Measurements from ENCODE around the gene IL32.

The IL32 gene

DNA sequence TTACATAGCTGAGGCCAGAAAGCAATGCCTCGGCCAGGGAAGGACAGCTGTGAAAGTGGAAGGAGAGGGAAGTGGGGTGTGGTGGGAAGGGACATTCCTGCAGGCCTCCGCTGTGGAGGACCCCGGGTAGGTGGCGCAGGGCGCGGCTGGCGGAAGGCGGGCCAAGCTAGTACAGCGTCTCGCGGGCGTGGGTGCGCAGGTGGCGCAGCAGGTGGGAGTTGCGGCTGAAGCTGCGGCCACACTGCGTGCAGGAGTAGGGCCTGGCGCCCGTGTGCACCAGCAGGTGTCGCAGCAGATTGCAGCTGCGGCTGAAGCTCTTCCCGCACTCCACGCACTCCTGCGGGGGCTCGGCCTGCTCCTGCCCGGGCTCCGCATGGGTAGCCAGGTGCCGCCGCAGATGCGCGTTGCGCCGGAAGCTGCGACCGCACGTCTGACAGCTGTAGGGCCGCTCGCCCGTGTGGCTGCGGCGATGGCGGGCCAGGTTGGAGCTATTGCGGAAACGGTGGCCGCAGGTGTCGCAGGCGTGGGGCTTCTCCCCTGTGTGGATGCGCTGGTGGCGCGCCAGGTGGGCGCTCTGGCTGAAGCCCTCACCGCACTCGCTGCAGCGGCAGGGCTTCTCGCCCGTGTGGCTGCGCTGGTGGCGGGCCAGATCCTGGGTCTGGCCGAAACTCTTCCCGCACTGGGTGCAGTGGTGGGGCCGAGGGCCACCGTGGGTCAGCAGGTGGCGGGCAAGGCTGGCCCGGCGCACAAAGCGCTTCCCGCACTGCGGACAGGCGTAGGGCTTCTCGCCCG, 23.7 kb downstream of the IL32 start:
- H3K4me1 ChIP-seq (ENCODE audit: control insufficient read depth, insufficient read depth, low read length) = no peaks in the 10 kb centered on the region
- H3K36me3 ChIP-seq (ENCODE audit: control insufficient read depth in 2 of 2, insufficient read depth in 1 of 2, low read length in 2 of 2) = no peaks in the 10 kb centered on the region
- no peak overlapping the region for H3K27ac ChIP-seq (ENCODE audit: extremely low read depth, low read depth, low read length)
- ChIA-PET POLR2A (no interaction called here), CTCF (interaction anchor here (0.6 to 0.8 kb wide), 2 partner anchors 30 to 138 kb away, joined by 3 read pairs; no protein-coding TSS in a partner anchor)
- no peaks in the 10 kb centered on the region for H3K9me3 ChIP-seq (ENCODE audit: control insufficient read depth, insufficient read depth, low read depth, low read length)
- no peak for TF ChIP-seq MEIS1 (CRISPR knock-in tag; IDR thresholded peaks at IDR 0.05; ENCODE audit: borderline replicate concordance)
- TF ChIP-seq PRDM2 (tag by site-specific recombination; IDR thresholded peaks at IDR 0.05; ENCODE audit: borderline replicate concordance) = no peak
- H3K4me3 ChIP-seq (ENCODE audit: low read depth, low read length) = no peak overlapping the region

GRCh38 chr16:3089717-3090592, 24.5 kb downstream of the IL32 start:
- POLR2A ChIA-PET = no interaction called here
- Histone ChIP-seq H3K4me1 (ENCODE audit: control insufficient read depth, insufficient read depth, low read length) (no peaks in the 10 kb centered on the region), H3K27ac (ENCODE audit: extremely low read depth, low read depth, low read length) (no peak overlapping the region), H3K4me3 (ENCODE audit: low read depth, low read length) (no peak overlapping the region), H3K36me3 (ENCODE audit: control insufficient read depth in 2 of 2, insufficient read depth in 1 of 2, low read length in 2 of 2) (no peaks in the 10 kb centered on the region), H3K9me3 (ENCODE audit: control insufficient read depth, insufficient read depth, low read depth, low read length) (no peaks in the 10 kb centered on the region)
- TF ChIP-seq ZNF311 (tag by site-specific recombination; IDR thresholded peaks at IDR 0.05; ENCODE audit: borderline replicate concordance) (no peak), GLIS1 (tag by site-specific recombination; IDR thresholded peaks at IDR 0.05) (no peak), SCRT1 (tag by site-specific recombination; IDR thresholded peaks at IDR 0.05; ENCODE audit: borderline replicate concordance) (no peak), HIC1 (tag by site-specific recombination; IDR thresholded peaks at IDR 0.05) (no peak), SP2 (tag by site-specific recombination; IDR thresholded peaks at IDR 0.05) (no peak), EGR2 (tag by site-specific recombination; IDR thresholded peaks at IDR 0.05; ENCODE audit: low read depth) (no peak), ZNF561 (tag by site-specific recombination; IDR thresholded peaks at IDR 0.05; ENCODE audit: borderline replicate concordance) (no peak), ZNF274 (IDR thresholded peaks at IDR 0.05; ENCODE audit: low read length) (no peak), ZNF274 (tag by site-specific recombination; IDR thresholded peaks at IDR 0.05; ENCODE audit: borderline replicate concordance) (no peak), ZNF48 (tag by site-specific recombination; IDR thresholded peaks at IDR 0.05) (no peak), ZNF121 (tag by site-specific recombination; IDR thresholded peaks at IDR 0.05) (no peak), PRDM1 (tag by site-specific recombination; IDR thresholded peaks at IDR 0.05) (no peak), ZNF433 (tag by site-specific recombination; IDR thresholded peaks at IDR 0.05; ENCODE audit: low read depth) (no peak), SETDB1 (IDR thresholded peaks at IDR 0.05; ENCODE audit: insufficient read length, low read length) (no peak), ZNF843 (tag by site-specific recombination; IDR thresholded peaks at IDR 0.05) (no peak), ZNF23 (tag by site-specific recombination; IDR thresholded peaks at IDR 0.05; ENCODE audit: borderline replicate concordance) (no peak), ZNF623 (tag by site-specific recombination; IDR thresholded peaks at IDR 0.05) (no peak)
- TF ChIP-seq, protein P1, sequence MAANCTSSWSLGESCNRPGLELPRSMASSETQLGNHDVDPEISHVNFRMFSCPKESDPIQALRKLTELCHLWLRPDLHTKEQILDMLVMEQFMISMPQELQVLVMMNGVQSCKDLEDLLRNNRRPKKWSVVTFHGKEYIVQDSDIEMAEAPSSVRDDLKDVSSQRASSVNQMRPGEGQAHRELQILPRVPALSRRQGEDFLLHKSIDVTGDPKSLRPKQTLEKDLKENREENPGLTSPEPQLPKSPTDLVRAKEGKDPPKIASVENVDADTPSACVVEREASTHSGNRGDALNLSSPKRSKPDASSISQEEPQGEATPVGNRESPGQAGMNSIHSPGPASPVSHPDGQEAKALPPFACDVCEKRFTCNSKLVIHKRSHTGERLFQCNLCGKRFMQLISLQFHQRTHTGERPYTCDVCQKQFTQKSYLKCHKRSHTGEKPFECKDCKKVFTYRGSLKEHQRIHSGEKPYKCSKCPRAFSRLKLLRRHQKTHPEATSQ (tag by site-specific recombination; IDR thresholded peaks at IDR 0.05) = no peak
- TF ChIP-seq, protein P2, sequence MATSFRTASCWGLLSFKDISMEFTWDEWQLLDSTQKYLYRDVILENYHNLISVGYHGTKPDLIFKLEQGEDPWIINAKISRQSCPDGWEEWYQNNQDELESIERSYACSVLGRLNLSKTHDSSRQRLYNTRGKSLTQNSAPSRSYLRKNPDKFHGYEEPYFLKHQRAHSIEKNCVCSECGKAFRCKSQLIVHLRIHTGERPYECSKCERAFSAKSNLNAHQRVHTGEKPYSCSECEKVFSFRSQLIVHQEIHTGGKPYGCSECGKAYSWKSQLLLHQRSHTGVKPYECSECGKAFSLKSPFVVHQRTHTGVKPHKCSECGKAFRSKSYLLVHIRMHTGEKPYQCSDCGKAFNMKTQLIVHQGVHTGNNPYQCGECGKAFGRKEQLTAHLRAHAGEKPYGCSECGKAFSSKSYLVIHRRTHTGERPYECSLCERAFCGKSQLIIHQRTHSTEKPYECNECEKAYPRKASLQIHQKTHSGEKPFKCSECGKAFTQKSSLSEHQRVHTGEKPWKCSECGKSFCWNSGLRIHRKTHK (tag by site-specific recombination; IDR thresholded peaks at IDR 0.05) = no peak
- CTCF ChIA-PET = interaction anchor here (0.6 to 0.8 kb wide), 2 partner anchors 13 to 69 kb away, joined by 3 read pairs; no protein-coding TSS in a partner anchor

Measured in HEK293 (cell line).